Endothelial cell of umbilical vein (primary cell): ENCODE measurements around the gene MYRIP. TPM values are rescaled to one million over a fixed set of nuclear protein-coding genes. Genes with fewer than 3 reads are reported as not detected.

ENCODE experiments used
- BruUV-seq: library from RNA; stranded (reverse); fragments of 400-500 nt; replicated peaks from 2 replicates; lab custom pipeline; 2021; lab: Mats Ljungman, UMichigan
- CTCF ChIA-PET: fragments of 300-600, 350-600 bp; sonication (Branson Sonifier 250); formaldehyde crosslinking; loops from one replicate; lab custom pipeline; 2021; ENCODE audit warnings: antibody characterized with exemption, inconsistent platforms; lab: Charles Lee
- POLR2A ChIA-PET: fragments of 300-600, 350-600 bp; sonication (Branson Sonifier 250); formaldehyde crosslinking; loops from one replicate; lab custom pipeline; 2021; ENCODE audit warnings: antibody characterized with exemption, inconsistent platforms; lab: Charles Lee
- DNase-seq: peaks from one replicate; pipeline ENCODE4 v3.0.0-alpha.2; 2011; ENCODE audit warnings: low read depth, low spot score
- FAIRE-seq: peaks from 2 replicates; lab custom pipeline; 2011; peaks lifted over from hg19 to GRCh38; lab: Jason Lieb, UNC
- H2AFZ ChIP-seq: 2 replicates; pipeline ENCODE4 v1.6.0; 2012; ENCODE audit warnings: low read depth, low read length, control low read depth, inconsistent platforms
- H3K27ac ChIP-seq: 2 replicates; pipeline ENCODE4 v1.5.1; 2011; ENCODE audit warnings: low read depth, mild to moderate bottlenecking, control low read depth, low read length, moderate library complexity; ENCODE audit not compliant: insufficient read depth
- H3K27me3 ChIP-seq, 2 experiments: 2 replicates each; pipeline versions ENCODE4 v1.6.0 to v1.6.1; 2011; ENCODE audit warnings: low read length in 2 of 2, mixed read lengths in 1 of 2; ENCODE audit not compliant: control insufficient read depth in 2 of 2, insufficient read depth in 2 of 2
- H3K36me3 ChIP-seq, 2 experiments: 2 replicates in 1 of 2; 3 replicates in 1 of 2; pipeline ENCODE4 v1.5.1; 2011; ENCODE audit warnings: low read length in 2 of 2, mild to moderate bottlenecking in 1 of 2, moderate library complexity in 1 of 2; ENCODE audit not compliant: control insufficient read depth in 2 of 2, insufficient read depth in 2 of 2; ENCODE audit errors: extremely low read depth in 1 of 2
- H3K4me1 ChIP-seq: 3 replicates; pipeline ENCODE4 v1.5.1; 2011; ENCODE audit warnings: mild to moderate bottlenecking, low read length; ENCODE audit not compliant: control insufficient read depth, insufficient read depth; ENCODE audit errors: extremely low read depth
- H3K4me2 ChIP-seq: 2 replicates; pipeline ENCODE4 v1.6.1; 2011; ENCODE audit warnings: low read length, control low read depth, mixed read lengths; ENCODE audit not compliant: insufficient read depth
- H3K4me3 ChIP-seq, 3 experiments: fragments of 200-600 bp in 1 of 3; sonication (generic), shearing (Covaris generic) in 1 of 3; replicated peaks in 1 of 3; 2 replicates each; pipeline ENCODE4 v1.5.1; 2011 to 2016; ENCODE audit warnings: control low read depth in 3 of 3, low read length in 3 of 3, mild to moderate bottlenecking in 2 of 3, inconsistent platforms in 1 of 3, low read depth in 1 of 3, moderate library complexity in 1 of 3; ENCODE audit not compliant: insufficient read depth in 1 of 3
- H3K79me2 ChIP-seq: 2 replicates; pipeline ENCODE4 v1.6.0; 2012; ENCODE audit warnings: low read length, inconsistent platforms; ENCODE audit not compliant: control insufficient read depth, insufficient read depth
- H3K9ac ChIP-seq: replicated peaks from 2 replicates; pipeline ENCODE3; 2011; ENCODE audit warnings: low read length, control low read depth; ENCODE audit not compliant: insufficient read depth; ENCODE audit errors: extremely low read depth
- H3K9me1 ChIP-seq: replicated peaks from 3 replicates; pipeline ENCODE4 v1.6.0; 2011; ENCODE audit warnings: mild to moderate bottlenecking, low read length; ENCODE audit not compliant: control insufficient read depth, insufficient read depth; ENCODE audit errors: extremely low read depth
- H3K9me3 ChIP-seq: replicated peaks from 2 replicates; pipeline ENCODE4 v1.5.1; 2012; ENCODE audit warnings: low read length, inconsistent platforms; ENCODE audit not compliant: control insufficient read depth, insufficient read depth
- H4K20me1 ChIP-seq: replicated peaks from 2 replicates; pipeline ENCODE3; 2011; ENCODE audit warnings: mild to moderate bottlenecking, low read length; ENCODE audit not compliant: control insufficient read depth, insufficient read depth; ENCODE audit errors: extremely low read depth
- EZH2 ChIP-seq: IDR thresholded peaks from 2 replicates; pipeline ENCODE4 v1.6.1; 2012; ENCODE audit warnings: borderline replicate concordance, low read depth, mild to moderate bottlenecking, moderate library complexity, low read length, inconsistent platforms; ENCODE audit not compliant: severe bottlenecking
- FOS ChIP-seq: IDR thresholded peaks from 2 replicates; pipeline ENCODE4 v1.6.1; 2011; ENCODE audit warnings: mild to moderate bottlenecking, low read length, moderate library complexity, borderline replicate concordance; ENCODE audit not compliant: insufficient read depth
- GATA2 ChIP-seq: IDR thresholded peaks from 2 replicates; pipeline ENCODE4 v1.7.0; 2011; ENCODE audit warnings: low read depth, mild to moderate bottlenecking, moderate library complexity, mixed read lengths, low read length; ENCODE audit not compliant: insufficient read length, insufficient read depth
- JUN ChIP-seq: IDR thresholded peaks from 2 replicates; pipeline ENCODE4 v1.6.1; 2011; ENCODE audit warnings: borderline replicate concordance, low read depth; ENCODE audit not compliant: insufficient read length, insufficient read depth
- MYC ChIP-seq: IDR thresholded peaks from one replicate; pipeline ENCODE4 v1.6.1; 2011; ENCODE audit warnings: mild to moderate bottlenecking, low read depth, low read length
- POLR2A ChIP-seq: IDR thresholded peaks from 2 replicates; pipeline ENCODE4 v1.6.1; 2012; ENCODE audit warnings: low read depth, mild to moderate bottlenecking, control low read depth, low read length
- POLR2AphosphoS5 ChIP-seq: IDR thresholded peaks from 2 replicates; pipeline ENCODE4 v1.6.1; 2012; ENCODE audit warnings: low read depth, mild to moderate bottlenecking, control low read depth, low read length, moderate library complexity; ENCODE audit not compliant: insufficient read depth
- dilution Hi-C: fragments of 300-500 bp; cut with MboI; formaldehyde crosslinking; loops from one replicate; pipeline ENCODE4 v1.15.0; 2019; ENCODE audit warnings: low sequenced_read_pairs; ENCODE audit not compliant: extremely low pct_ligation_motif_present
- intact Hi-C: fragments of 100-400 bp; cut with micrococcal nuclease; formaldehyde crosslinking; loops from one replicate; pipeline ENCODE4 v1.10.0; 2022
- polyA plus RNA-seq, 4 experiments: library from polyadenylated mRNA; depleted of rRNA in 3 of 4; stranded (reverse) in 3 of 4; unstranded in 1 of 4; fragments of >200 nt; gene quantifications; 2 replicates each; pipeline versions ENCODE4 v1.2.1 to v1.2.3, GENCODE V29; 2011 to 2012; ENCODE audit warnings: missing spikeins in 1 of 4
- total RNA-seq: library from RNA; stranded (reverse); gene quantifications from 2 replicates; pipeline ENCODE4 v1.2.3, GENCODE V29; 2021
- TF ChIP-seq, protein P1 (sequence below): IDR thresholded peaks from 2 replicates; pipeline ENCODE4 v1.6.1; 2011; ENCODE audit not compliant: insufficient read depth, insufficient read length
- TF ChIP-seq, protein P2 (sequence below), 2 donors: IDR thresholded peaks; 1 replicate in 1 of 2; 2 replicates in 1 of 2; pipeline ENCODE4 v1.5.1; 2011; ENCODE audit warnings: low read length in 2 of 2, mild to moderate bottlenecking in 2 of 2, moderate library complexity in 2 of 2, control low read depth in 1 of 2, inconsistent platforms in 1 of 2, low read depth in 1 of 2; ENCODE audit not compliant: insufficient read depth in 1 of 2; ENCODE audit errors: extremely low read depth in 1 of 2

Gene MYRIP
- total and polyA plus RNA-seq, 2 donors (not counting 3 experiments of a cell fraction or from before 2014, with no cell fraction given), result 6.7 to 11.9 TPM

DNA sequence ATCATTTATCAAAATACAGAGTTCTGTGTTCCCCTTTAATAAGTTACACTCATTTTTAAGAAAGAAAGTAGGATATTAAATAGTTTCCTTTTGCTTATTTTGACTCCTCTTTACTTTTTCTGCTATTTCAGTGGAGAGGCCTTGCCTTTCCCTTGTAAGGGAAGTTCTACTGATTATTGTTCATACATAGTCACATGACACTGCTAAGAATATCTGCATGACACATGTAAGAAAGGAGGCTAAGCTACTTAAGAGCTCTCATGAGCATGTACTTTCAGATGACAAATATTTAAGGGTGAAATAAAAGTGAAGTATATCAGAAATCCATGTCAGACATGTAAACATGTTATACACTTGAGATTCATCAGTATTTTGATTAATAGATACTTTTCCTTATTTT is 39.0 kb downstream of the MYRIP start:
- dilution Hi-C loops, result no loop called here
- Histone ChIP-seq H4K20me1 (no peaks in the 10 kb centered on the region), H3K4me2 (no peak overlapping the region), H3K4me3 (no peak overlapping the region), H3K9ac (no peak overlapping the region), H3K4me1 (no peaks in the 10 kb centered on the region), H3K27me3 (no peaks in the 10 kb centered on the region), H2AFZ (no peak overlapping the region), H3K79me2 (no peaks in the 10 kb centered on the region), H3K9me3 (no peaks in the 10 kb centered on the region), H3K9me1 (no peaks in the 10 kb centered on the region), H3K36me3 (no peaks in the 10 kb centered on the region), H3K27ac (no peak overlapping the region)
- CTCF ChIA-PET, result no interaction called here
- FAIRE-seq (no peak), DNase-seq (no peak)
- TF ChIP-seq POLR2A (no peak), POLR2AphosphoS5 (no peak), MYC (no peak), FOS (no peak), JUN (no peak), EZH2 (no peak), GATA2 (no peak)
- TF ChIP-seq, protein P1, sequence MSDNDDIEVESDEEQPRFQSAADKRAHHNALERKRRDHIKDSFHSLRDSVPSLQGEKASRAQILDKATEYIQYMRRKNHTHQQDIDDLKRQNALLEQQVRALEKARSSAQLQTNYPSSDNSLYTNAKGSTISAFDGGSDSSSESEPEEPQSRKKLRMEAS, result no peak
- TF ChIP-seq, protein P2, sequence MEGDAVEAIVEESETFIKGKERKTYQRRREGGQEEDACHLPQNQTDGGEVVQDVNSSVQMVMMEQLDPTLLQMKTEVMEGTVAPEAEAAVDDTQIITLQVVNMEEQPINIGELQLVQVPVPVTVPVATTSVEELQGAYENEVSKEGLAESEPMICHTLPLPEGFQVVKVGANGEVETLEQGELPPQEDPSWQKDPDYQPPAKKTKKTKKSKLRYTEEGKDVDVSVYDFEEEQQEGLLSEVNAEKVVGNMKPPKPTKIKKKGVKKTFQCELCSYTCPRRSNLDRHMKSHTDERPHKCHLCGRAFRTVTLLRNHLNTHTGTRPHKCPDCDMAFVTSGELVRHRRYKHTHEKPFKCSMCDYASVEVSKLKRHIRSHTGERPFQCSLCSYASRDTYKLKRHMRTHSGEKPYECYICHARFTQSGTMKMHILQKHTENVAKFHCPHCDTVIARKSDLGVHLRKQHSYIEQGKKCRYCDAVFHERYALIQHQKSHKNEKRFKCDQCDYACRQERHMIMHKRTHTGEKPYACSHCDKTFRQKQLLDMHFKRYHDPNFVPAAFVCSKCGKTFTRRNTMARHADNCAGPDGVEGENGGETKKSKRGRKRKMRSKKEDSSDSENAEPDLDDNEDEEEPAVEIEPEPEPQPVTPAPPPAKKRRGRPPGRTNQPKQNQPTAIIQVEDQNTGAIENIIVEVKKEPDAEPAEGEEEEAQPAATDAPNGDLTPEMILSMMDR (IDR thresholded peaks at IDR 0.05; ENCODE audit: extremely low read depth in 1 of 2, insufficient read depth in 1 of 2, low read depth in 1 of 2, low read length in 2 of 2), result no peak
- intact Hi-C loops, result no loop called here
- no TSS peak for BruUV-seq
- POLR2A ChIA-PET, result no interaction called here
